HG02943 (cell line): ENCODE measurements around the gene CCN6.

Experiments
- ATAC-seq: cut with Tn5 transposase; IDR thresholded peaks from one replicate; pipeline ENCODE4 v1.9.1; 2021; ENCODE audit warnings: mild to moderate bottlenecking, low read depth, moderate library complexity; ENCODE audit not compliant: unreplicated experiment

Gene CCN6

GRCh38 chr6:112054001-112054400 is at the start of gene CCN6:
CCN6 (plus strand) TSS chr6:112054104; CDS start chr6:112054358, 254 bp downstream.
- ATAC-seq = no peak

DNA sequence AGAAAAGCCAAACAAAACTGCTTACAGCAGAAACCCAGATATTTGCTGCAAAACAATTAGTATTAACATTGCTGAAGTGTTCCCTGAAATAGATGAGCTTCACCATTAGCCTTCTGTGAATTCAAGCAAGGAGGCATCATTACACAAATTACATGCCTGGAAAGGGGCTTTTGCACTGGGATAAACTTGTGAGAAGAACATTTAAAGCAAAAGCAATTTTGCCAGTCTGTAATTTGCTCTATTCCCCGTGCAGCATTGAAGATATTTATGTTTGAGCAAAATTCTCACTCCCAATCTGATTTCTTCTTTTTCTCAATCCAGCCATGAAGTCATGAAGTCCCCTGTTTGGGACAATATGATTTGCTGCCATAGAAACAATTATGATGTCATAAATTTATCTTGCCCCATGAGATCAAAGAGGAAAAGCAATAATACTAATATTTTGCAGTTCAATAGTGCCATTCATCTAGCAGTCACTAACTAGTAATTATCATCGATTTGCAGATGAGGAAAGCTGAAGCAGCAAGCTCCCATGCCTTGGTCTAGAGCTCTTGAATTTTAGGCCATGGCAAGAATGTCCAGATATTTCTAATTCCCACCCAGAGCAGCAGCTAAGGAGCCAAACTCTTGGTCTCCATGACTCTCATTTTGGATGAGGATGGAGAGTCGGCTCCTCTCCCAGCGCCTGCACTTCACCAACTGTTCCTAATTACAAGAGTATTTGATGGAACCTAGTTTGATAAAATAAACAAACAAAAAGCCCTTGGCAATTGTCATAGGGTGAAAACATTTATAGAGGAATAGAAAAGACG is 49.5 kb upstream of the CCN6 start:
- no peak for ATAC-seq

GRCh38 chr6:112005013-112005371 is 48.9 kb upstream of the CCN6 start:
- ATAC-seq = no peak

GRCh38 chr6:112007254-112007653 is 46.6 kb upstream of the CCN6 start:
- no peak for ATAC-seq

- no peak for ATAC-seq
Observed at GRCh38 chr6:112007805-112008204, 46.1 kb upstream of the CCN6 start.

GRCh38 chr6:112008482-112008881 is 45.4 kb upstream of the CCN6 start:
- no peak for ATAC-seq

DNA sequence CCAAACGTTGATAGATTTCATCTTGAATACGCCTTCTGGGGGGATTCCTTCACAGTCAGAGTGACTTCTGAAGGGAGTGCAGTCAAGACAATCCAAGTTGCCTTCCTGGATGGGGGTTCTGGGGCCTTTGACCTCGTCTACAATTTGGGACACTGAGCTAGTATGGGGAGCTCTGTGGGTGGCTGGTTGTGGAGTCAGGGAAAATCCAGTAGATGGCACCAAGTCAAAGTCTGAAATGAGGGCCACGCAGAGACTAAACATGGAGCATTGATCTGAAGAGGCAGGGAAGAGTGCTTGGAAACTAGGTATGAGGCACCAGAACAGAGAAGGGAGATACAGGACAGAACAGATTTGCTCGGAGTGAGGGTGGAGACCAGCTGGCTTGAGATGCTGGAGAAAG is 43.6 kb upstream of the CCN6 start:
- no peak for ATAC-seq

- ATAC-seq = no peak
Observed at GRCh38 chr6:112013051-112013450, 40.9 kb upstream of the CCN6 start.

- no peak for ATAC-seq
Observed at GRCh38 chr6:112014483-112014882, 39.4 kb upstream of the CCN6 start.

GRCh38 chr6:112015725-112016124 is 38.2 kb upstream of the CCN6 start:
- ATAC-seq = no peak

GRCh38 chr6:112016320-112016719 is 37.6 kb upstream of the CCN6 start:
- no peak for ATAC-seq

DNA sequence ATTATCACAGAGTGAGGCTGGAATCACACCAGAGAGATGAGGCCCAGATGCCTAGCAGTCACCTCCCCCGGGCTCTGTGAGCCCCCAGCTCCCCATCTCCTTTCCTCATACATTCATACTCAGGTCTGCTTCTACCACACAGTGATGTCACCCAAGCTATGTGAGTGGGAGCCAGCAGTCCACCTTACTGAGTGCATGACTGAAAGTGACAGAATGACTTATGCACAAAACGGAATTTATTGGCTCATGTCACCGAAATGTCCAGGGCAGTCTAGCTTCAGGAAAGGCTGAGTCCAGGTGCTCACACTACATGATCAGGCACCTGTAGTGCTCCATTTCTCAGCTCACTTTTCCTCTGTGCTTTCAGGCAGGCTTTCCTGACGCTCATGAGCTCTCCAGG is 36.7 kb upstream of the CCN6 start:
- ATAC-seq = no peak

GRCh38 chr6:112017760-112018537 is 36.0 kb upstream of the CCN6 start:
- ATAC-seq = no peak

GRCh38 chr6:112018619-112019416 is 35.1 kb upstream of the CCN6 start:
- no peak for ATAC-seq

GRCh38 chr6:112019589-112019988 is 34.3 kb upstream of the CCN6 start:
- ATAC-seq = no peak

- no peak for ATAC-seq
Observed at GRCh38 chr6:112021691-112022310, 32.1 kb upstream of the CCN6 start.

- ATAC-seq = no peak
Observed at GRCh38 chr6:112022749-112023148, 31.2 kb upstream of the CCN6 start.

- ATAC-seq = no peak
Observed at GRCh38 chr6:112024464-112024863, 29.4 kb upstream of the CCN6 start.

GRCh38 chr6:112026933-112027332 is 27.0 kb upstream of the CCN6 start:
- ATAC-seq = no peak

DNA sequence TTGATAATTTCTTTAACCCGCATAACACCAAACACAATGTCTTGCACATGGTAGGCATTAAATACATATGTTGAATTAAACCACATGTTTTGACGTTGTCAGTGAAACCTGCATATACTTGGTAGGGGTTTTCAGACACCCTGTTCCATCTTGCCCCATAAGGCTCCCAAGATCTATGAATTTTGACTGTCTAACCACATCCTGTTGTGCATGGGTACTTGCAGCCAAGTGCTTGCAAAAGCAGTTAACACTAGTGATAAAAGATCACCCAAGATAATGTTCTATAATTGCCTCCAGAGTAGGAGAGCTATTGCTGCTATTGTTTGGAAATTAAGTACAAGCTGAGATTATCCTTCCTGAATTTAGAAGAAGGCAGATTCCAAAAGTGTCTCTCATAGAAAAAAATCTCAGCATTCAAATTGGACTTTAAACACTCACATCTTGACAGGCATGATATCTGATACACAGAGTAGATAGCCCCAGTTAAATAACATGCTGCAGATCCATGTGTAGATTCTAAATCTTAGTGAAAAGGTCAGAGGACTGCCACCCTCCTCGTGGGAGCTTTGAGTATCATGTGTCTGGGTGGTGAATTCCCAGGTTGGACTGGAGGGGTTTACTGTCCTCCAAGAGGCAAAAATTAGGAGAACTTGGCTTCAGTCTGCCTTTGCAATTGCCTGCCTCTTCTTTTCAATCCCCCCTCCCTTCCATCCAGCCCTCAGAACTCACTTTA is 25.8 kb upstream of the CCN6 start:
- no peak for ATAC-seq
